ENCODE data around the gene C12orf43. TPM values are rescaled to one million over a fixed set of nuclear protein-coding genes. Genes with fewer than 3 reads are reported as not detected.

C12orf43 gene
- total RNA-seq, 4 donors from 2014 or later: 7.8 to 18.6 (median 12.9) TPM

DNA sequence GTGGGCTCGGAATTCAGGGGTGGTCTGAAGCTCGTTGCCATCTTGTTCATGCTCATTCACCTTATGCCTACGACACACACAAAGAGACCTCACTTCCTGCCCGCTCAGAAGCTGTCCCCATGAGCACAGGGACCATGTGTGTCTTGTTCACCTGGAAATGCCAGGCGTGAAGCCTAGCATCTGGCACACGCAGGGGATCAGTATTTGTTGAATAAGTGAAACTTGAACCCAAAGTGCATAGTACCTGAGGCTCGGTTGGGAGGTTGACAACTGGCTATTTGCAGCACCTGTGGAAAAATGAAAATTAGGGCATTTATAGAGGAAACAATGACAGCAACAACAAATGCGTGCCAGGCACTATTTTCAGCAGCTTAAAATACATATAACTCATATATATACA lies 5.4 kb downstream of the C12orf43 start:
- no peak for TF ChIP-seq CTCF (IDR thresholded peaks at IDR 0.05; ENCODE audit: low read depth)

DNA sequence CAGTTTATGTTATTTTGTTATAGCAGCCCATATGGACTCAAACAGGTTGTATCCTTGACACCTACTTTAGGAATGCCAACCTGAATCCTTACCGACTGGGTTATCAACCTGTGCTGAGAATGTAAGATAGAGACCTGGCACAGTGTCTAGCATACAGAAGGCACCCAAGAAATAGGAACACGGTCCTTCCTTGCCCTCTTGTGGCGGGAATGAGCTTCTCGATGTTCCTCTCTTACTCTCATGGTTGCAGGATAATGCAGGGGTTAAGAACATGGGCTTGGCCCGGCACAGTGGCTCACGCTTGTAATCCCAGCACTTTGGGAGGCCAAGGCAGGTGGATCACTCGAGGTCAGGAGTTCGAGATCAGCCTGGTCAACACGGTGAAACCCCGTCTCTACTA lies 6.5 kb downstream of the C12orf43 start:
- no peak for TF ChIP-seq CTCF (IDR thresholded peaks at IDR 0.05; ENCODE audit: low read depth)

DNA sequence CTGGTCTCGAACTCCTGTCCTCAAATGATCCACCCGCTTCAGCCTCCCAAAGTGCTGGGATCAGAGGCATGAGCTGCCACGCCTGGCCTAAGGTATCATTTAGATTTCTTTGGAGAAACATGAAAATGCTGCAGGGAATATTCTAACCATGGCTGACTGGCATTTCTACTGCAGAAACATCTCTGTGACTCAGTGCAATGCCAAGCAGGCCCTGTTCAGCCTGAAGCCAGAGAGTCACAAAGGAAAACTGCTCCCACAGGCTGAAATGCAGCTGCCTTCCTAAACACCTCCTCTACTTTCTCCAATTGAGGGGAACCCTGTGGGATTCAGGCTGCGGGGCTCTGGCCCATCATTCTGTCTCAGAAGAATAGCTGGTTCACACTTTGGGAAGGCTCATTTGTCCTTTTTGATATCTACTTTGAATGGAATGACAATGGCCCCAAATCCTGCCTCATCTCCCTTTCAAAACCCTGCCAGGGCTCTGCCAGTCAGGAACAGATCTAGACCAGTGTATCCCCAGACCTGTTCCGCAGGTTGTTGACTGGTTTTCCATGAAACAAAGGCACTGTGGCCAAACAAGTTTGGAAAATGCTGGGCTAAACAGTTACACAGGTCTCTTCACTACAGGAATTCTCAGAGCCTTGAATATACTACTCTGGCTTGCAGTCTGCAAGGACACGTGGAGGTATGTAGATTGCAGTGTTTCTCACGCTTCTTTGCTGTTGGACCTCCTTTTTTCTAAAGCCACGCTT lies 7.8 kb downstream of the C12orf43 start:
- no peak for TF ChIP-seq CTCF (IDR thresholded peaks at IDR 0.05; ENCODE audit: low read depth)

DNA sequence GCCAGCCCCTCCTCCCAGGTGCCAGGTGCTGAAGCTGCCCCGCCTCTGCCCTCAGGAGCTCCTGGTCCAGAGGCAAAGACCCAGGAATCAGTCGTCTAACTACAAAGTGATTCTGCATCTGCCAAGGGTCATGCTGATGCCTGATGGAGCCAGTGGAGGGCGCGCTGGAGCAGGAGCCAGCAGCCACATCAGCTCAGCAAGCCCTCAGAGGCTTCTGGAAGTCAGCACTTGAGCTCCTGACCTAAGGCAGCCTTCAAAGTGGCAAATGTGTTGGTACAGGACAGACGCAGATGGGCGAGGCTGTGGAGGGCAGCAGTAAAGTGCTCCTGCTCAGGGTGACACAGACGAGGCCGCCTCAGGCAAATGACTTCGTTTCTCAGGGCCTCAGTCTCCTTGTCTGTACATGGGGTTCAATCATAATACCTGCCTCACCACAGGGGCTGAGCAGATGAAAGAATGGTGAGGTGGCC lies 10.9 kb downstream of the C12orf43 start:
- TF ChIP-seq CTCF (IDR thresholded peaks at IDR 0.05; ENCODE audit: low read depth): no peak

DNA sequence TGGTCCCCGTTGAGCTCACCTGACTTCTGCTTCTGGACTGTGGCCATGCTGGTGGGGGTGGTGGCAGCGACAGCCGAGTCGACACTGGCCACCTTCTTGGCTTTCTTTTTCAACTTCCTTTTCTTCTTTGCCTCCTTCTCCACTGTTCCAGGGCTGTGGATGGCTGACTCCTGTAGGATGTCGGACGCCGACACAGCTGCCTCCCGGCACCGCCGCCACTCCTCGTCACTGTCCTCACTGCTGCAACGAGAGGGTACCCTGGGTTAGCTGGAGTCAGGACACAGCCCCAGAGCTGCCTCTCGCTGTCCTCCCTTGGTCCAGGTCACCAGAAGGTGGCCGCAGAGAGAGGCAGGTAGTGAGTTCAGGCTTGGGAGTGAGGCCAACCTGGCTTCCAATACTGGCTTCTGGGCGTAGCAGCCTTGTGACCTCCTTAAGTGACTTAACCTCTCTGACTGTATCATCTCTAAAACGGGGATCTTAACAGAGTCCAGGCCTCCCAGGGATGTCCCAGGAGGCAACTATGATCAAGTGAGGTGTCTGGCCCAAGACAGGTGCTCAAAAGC lies 12.0 kb downstream of the C12orf43 start:
- TF ChIP-seq CTCF (IDR thresholded peaks at IDR 0.05; ENCODE audit: low read depth): no peak

- TF ChIP-seq CTCF (IDR thresholded peaks at IDR 0.05; ENCODE audit: low read depth): no peak
Observed at GRCh38 chr12:121003650-121004049, 12.6 kb downstream of the C12orf43 start.

DNA sequence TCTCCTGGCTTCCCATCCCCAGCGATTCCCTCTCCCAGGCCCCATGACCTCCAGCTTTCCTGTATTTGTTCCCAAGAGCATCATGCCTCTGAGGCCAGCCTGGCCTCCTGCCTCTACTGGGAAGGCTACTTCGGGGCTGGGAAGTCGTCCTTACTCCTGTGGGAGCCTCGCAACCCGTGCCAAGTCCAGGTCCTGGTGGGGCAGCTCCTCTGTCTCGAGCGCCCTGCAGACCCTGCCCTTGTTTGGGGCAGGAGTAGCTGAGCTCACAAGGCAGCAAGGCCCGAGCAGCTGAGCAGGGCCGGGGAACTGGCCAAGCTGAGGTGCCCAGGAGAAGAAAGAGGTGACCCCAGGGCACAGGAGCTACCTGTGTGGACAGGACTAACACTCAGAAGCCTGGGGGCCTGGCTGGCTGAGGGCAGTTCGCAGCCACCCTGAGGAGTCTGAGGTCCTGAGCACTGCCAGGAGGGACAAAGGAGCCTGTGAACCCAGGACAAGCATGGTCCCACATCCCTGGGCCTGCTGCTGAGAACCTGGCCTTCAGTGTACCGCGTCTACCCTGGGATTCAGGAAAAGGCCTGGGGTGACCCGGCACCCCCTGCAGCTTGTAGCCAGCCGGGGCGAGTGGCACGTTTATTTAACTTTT lies 14.3 kb downstream of the C12orf43 start:
- no peak for TF ChIP-seq CTCF (IDR thresholded peaks at IDR 0.05; ENCODE audit: low read depth)

Data from subcutaneous adipose tissue (tissue), 4 donors.